ENCODE measurements around the gene ATP6V1F.
A peak's percentile ranks its signal among the peaks of the same experiment; 100 is the strongest.

Gene ATP6V1F

GRCh38 chr7:128862571-128863432, at the start of gene ATP6V1F:
Gene ATP6V1F (plus strand): TSS chr7:128862856. CDS start chr7:128862905, 49 bp downstream.
- peaks cover 17% of the 10 kb centered on the region for H3K36me3 ChIP-seq
- H3K4me3 ChIP-seq (ENCODE audit: low read depth, low read length) = peak within 1 kb of the TSS; percentile 78
- H3K27me3 ChIP-seq (ENCODE audit: insufficient read depth, low read depth, severe bottlenecking) = no peaks in the 10 kb centered on the region
- DNase-seq = peak; percentile 99
- H3K9me3 ChIP-seq (ENCODE audit: severe bottlenecking) = no peaks in the 10 kb centered on the region
- TF ChIP-seq CTCF (IDR thresholded peaks at IDR 0.05; ENCODE audit: low read depth, low read length) = no peak
- H3K27ac ChIP-seq = peak within 1 kb of the TSS; percentile 81

- Histone ChIP-seq H3K4me3 (ENCODE audit: low read depth, low read length) (no peak overlapping the region), H3K27ac (no peak overlapping the region), H3K27me3 (ENCODE audit: insufficient read depth, low read depth, severe bottlenecking) (no peaks in the 10 kb centered on the region), H3K9me3 (ENCODE audit: severe bottlenecking) (no peaks in the 10 kb centered on the region), H3K36me3 (no peaks in the 10 kb centered on the region)
- DNase-seq = no peak
- TF ChIP-seq CTCF (IDR thresholded peaks at IDR 0.05; ENCODE audit: low read depth, low read length) = no peak
Observed at GRCh38 chr7:128814499-128814898, 48.2 kb upstream of the ATP6V1F start.

GRCh38 chr7:128815289-128815942, 47.2 kb upstream of the ATP6V1F start:
- Histone ChIP-seq H3K36me3 (no peaks in the 10 kb centered on the region), H3K9me3 (ENCODE audit: severe bottlenecking) (no peaks in the 10 kb centered on the region), H3K27me3 (ENCODE audit: insufficient read depth, low read depth, severe bottlenecking) (no peaks in the 10 kb centered on the region), H3K27ac (no peak overlapping the region), H3K4me3 (ENCODE audit: low read depth, low read length) (no peak overlapping the region)
- TF ChIP-seq CTCF (IDR thresholded peaks at IDR 0.05; ENCODE audit: low read depth, low read length) = no peak
- DNase-seq = no peak

- no peak for DNase-seq
Observed at GRCh38 chr7:128818694-128819093, 44.0 kb upstream of the ATP6V1F start.

GRCh38 chr7:128821724-128822123, 40.9 kb upstream of the ATP6V1F start:
- TF ChIP-seq CTCF (IDR thresholded peaks at IDR 0.05; ENCODE audit: low read depth, low read length) = no peak
- no peaks in the 10 kb centered on the region for H3K27me3 ChIP-seq (ENCODE audit: insufficient read depth, low read depth, severe bottlenecking)
- H3K27ac ChIP-seq = no peak overlapping the region
- DNase-seq = no peak
- H3K4me3 ChIP-seq (ENCODE audit: low read depth, low read length) = no peak overlapping the region
- no peaks in the 10 kb centered on the region for H3K36me3 ChIP-seq
- no peaks in the 10 kb centered on the region for H3K9me3 ChIP-seq (ENCODE audit: severe bottlenecking)

More at GRCh38 chr7:128818694-128819093, 44.0 kb upstream of the ATP6V1F start:
- Histone ChIP-seq H3K27me3 (ENCODE audit: insufficient read depth, low read depth, severe bottlenecking) (no peaks in the 10 kb centered on the region), H3K4me3 (ENCODE audit: low read depth, low read length) (no peak overlapping the region), H3K9me3 (ENCODE audit: severe bottlenecking) (no peaks in the 10 kb centered on the region), H3K36me3 (no peaks in the 10 kb centered on the region), H3K27ac (no peak overlapping the region)
- no peak for TF ChIP-seq CTCF (IDR thresholded peaks at IDR 0.05; ENCODE audit: low read depth, low read length)

Measured in WERI-Rb-1 (cell line).